Loucy (cell line): Measurements from ENCODE around the gene IL34.

Source experiments
- H2AFZ ChIP-seq: fragments of 200-600 bp; sonication (generic); 2 replicates; pipeline ENCODE4 v1.6.0; 2016; ENCODE audit warnings: antibody characterized with exemption, mild to moderate bottlenecking, low read length, moderate library complexity
- H3F3A ChIP-seq: fragments of 200-600 bp; 2 replicates; pipeline ENCODE4 v1.6.0; 2016; ENCODE audit warnings: antibody characterized with exemption, low read depth, mild to moderate bottlenecking
- H3K27me3 ChIP-seq: fragments of 200-600 bp; sonication (generic); 2 replicates; pipeline ENCODE4 v1.6.1; 2014; ENCODE audit warnings: low read length, mild to moderate bottlenecking; ENCODE audit not compliant: insufficient read depth, poor library complexity, severe bottlenecking
- H3K36me3 ChIP-seq: fragments of 200-600 bp; sonication (generic); 2 replicates; pipeline ENCODE4 v1.6.1; 2016; ENCODE audit warnings: low read length; ENCODE audit not compliant: insufficient read depth
- H3K4me1 ChIP-seq: fragments of 200-600 bp; sonication (generic); 2 replicates; pipeline ENCODE4 v1.5.1; 2014; ENCODE audit warnings: low read length, mild to moderate bottlenecking; ENCODE audit not compliant: insufficient read depth, poor library complexity, severe bottlenecking
- H3K4me2 ChIP-seq: fragments of 200-600 bp; sonication (generic); 2 replicates; pipeline ENCODE4 v1.6.0; 2014; ENCODE audit warnings: antibody characterized with exemption, low read length, low read depth, mild to moderate bottlenecking; ENCODE audit not compliant: poor library complexity, severe bottlenecking
- H3K4me3 ChIP-seq: fragments of 200-600 bp; sonication (generic); 2 replicates; pipeline ENCODE4 v1.5.1; 2014; ENCODE audit warnings: low read length, mild to moderate bottlenecking, mixed read lengths; ENCODE audit not compliant: poor library complexity, severe bottlenecking
- H3K79me2 ChIP-seq: fragments of 200-600 bp; sonication (generic); 2 replicates; pipeline ENCODE4 v1.6.1; 2014; ENCODE audit warnings: low read length; ENCODE audit not compliant: insufficient read depth
- H3K9ac ChIP-seq: fragments of 200-600 bp; sonication (generic); 2 replicates; pipeline ENCODE4 v1.6.0; 2014; ENCODE audit warnings: mild to moderate bottlenecking, low read depth, low read length, moderate library complexity; ENCODE audit not compliant: poor library complexity, severe bottlenecking
- H3K9me2 ChIP-seq: fragments of 200-600 bp; sonication (generic); replicated peaks from 2 replicates; pipeline ENCODE4 v1.6.1; 2016; ENCODE audit warnings: low read depth, low read length, mixed read lengths
- H3K9me3 ChIP-seq: fragments of 200-600 bp; sonication (generic); 2 replicates; pipeline ENCODE4 v1.6.1; 2014; ENCODE audit warnings: mild to moderate bottlenecking, antibody characterized with exemption, low read length, low read depth; ENCODE audit not compliant: insufficient read depth
- H4K20me1 ChIP-seq: fragments of 200-600 bp; sonication (generic); 2 replicates; pipeline ENCODE4 v1.6.0; 2014; ENCODE audit warnings: antibody characterized with exemption, low read length, mild to moderate bottlenecking; ENCODE audit not compliant: insufficient read depth, poor library complexity, severe bottlenecking
- EZH2phosphoT487 ChIP-seq: fragments of 200-600 bp; IDR thresholded peaks from 2 replicates; pipeline ENCODE4 v1.6.1; 2018; ENCODE audit warnings: antibody characterized with exemption, mild to moderate bottlenecking, moderate library complexity, borderline replicate concordance
- TF ChIP-seq, protein P1 (sequence below): fragments of 200-600 bp; sonication (generic); conservative IDR thresholded peaks from 2 replicates; pipeline ENCODE4 v1.5.1; 2014; ENCODE audit warnings: mild to moderate bottlenecking, antibody characterized with exemption, low read length

IL34 gene

DNA sequence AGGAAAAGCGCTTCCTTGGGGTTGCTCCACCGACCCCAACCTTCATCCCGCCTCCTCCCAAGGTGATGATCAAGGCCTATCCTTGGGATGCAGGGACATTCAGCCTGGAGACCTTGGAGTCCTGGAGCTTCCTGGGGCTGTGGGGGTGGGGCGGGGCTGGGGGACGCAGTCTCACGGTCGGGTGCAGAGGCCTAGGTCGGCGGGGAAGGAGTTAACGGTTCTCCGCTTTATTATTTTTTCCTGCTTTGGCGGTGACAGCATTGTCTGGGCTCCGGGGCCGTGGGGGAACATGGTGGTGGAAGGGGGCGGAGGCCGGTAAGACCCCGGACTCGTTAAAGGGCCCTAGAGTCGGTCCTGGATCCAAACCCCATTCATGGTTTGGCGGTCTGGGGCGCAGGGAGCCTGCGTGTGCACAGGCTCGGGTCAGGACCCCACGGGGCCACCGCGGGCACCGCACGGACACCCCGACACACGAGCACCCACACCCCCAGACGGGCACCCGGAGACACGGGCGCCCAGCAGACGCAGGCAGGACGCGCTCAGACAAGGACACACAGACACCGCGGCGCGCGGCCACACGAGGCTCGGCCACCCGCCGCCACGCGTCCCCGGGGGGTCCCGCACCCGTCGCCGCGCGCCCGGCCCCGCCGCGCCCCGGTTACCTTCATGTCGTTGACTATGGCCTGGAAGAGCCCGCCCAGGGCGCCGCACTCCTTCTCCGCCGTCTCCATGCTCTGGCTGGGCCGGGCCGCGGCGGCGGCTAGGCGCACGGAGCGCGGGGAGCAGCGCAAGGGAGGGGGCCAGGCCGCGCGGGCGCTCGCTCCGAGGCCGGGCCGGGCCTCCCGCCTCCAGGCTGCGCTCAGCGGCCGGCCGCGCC lies 38.9 kb downstream of the IL34 start:
- Histone ChIP-seq H3K4me2 (peak overlapping the region; percentile 80), H3K79me2 (peaks cover 18% of the 10 kb centered on the region; the same call in 1 of the 2 replicates), H3K9ac (peak overlapping the region; percentile 72), H3K4me3 (peak overlapping the region; percentile 75), H3K36me3 (no peaks in the 10 kb centered on the region), H3K9me3 (no peaks in the 10 kb centered on the region), H3K27me3 (no peaks in the 10 kb centered on the region), H3K9me2 (no peaks in the 10 kb centered on the region), H3K4me1 (peaks cover 27% of the 10 kb centered on the region), H3F3A (no peaks in the 10 kb centered on the region), H4K20me1 (peaks cover 6% of the 10 kb centered on the region), H2AFZ (peak overlapping the region; percentile 15; the same call in 1 of the 2 replicates)
- TF ChIP-seq EZH2phosphoT487, result no peak
- TF ChIP-seq, protein P1, sequence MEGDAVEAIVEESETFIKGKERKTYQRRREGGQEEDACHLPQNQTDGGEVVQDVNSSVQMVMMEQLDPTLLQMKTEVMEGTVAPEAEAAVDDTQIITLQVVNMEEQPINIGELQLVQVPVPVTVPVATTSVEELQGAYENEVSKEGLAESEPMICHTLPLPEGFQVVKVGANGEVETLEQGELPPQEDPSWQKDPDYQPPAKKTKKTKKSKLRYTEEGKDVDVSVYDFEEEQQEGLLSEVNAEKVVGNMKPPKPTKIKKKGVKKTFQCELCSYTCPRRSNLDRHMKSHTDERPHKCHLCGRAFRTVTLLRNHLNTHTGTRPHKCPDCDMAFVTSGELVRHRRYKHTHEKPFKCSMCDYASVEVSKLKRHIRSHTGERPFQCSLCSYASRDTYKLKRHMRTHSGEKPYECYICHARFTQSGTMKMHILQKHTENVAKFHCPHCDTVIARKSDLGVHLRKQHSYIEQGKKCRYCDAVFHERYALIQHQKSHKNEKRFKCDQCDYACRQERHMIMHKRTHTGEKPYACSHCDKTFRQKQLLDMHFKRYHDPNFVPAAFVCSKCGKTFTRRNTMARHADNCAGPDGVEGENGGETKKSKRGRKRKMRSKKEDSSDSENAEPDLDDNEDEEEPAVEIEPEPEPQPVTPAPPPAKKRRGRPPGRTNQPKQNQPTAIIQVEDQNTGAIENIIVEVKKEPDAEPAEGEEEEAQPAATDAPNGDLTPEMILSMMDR, result no peak

- H3K27me3 ChIP-seq, result no peaks in the 10 kb centered on the region
- H3K79me2 ChIP-seq, result peaks cover 18% of the 10 kb centered on the region; the same call in 1 of the 2 replicates
- no peaks in the 10 kb centered on the region for H3F3A ChIP-seq
- H3K9me3 ChIP-seq, result no peaks in the 10 kb centered on the region
- H2AFZ ChIP-seq, result peak within 1 kb of the TSS; percentile 15; the same call in 1 of the 2 replicates
- peaks cover 6% of the 10 kb centered on the region for H4K20me1 ChIP-seq
- H3K9ac ChIP-seq, result peak within 1 kb of the TSS; percentile 72
- H3K4me2 ChIP-seq, result peak within 1 kb of the TSS; percentile 80
- peak within 1 kb of the TSS; percentile 75 for H3K4me3 ChIP-seq
- no peaks in the 10 kb centered on the region for H3K36me3 ChIP-seq
- peaks cover 26% of the 10 kb centered on the region for H3K4me1 ChIP-seq
- no peaks in the 10 kb centered on the region for H3K9me2 ChIP-seq
- TF ChIP-seq, protein P1, result no peak
- TF ChIP-seq EZH2phosphoT487, result no peak
Measured at GRCh38 chr16:70685938-70686375, 39.6 kb downstream of the IL34 start, which contains the start of gene MTSS2. Gene MTSS2 (minus strand): TSS chr16:70686053. CDS start chr16:70685791, 262 bp downstream.

DNA sequence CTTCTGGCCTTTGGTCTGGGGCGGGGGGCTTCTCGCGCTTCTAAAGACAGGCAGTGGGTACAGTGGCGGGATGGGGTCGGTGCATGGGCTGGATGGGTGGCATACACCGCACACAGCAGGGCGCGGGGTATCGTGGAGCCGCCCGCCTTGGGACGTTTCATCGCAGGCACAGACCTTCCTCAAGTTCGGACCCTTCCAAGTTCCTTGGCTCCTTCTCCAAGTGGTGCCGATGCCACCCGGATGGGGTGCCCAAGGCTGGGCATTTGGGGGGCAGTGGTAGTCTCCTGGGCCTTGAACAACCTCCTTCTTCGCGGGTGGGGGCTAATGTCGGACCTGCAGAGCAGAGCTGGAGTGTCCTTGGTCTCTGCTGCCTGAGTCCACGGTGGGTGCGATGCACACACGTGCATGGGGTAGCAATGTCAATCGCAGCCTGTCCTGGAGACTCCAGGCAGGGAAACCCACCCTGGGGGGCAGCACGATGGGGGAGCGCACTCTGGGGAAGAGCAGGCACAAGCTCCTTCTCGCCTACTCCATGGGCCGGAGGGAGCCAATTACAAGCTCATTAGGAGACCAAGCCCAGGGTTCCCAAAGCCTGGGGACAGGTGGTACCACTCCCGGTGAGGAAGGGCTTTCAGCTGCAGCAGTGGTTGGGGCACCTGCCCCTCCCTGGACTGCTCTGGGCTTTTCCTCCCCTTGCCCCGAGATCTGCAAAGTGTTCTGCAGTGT lies 40.2 kb downstream of the IL34 start:
- no peak overlapping the region for H3K9ac ChIP-seq

More for the DNA sequence above, 40.2 kb downstream of the IL34 start:
- Histone ChIP-seq H2AFZ (no peak overlapping the region), H3F3A (no peaks in the 10 kb centered on the region), H3K27me3 (no peaks in the 10 kb centered on the region), H4K20me1 (peaks cover 6% of the 10 kb centered on the region), H3K9me2 (no peaks in the 10 kb centered on the region), H3K4me1 (peaks cover 20% of the 10 kb centered on the region), H3K4me3 (peak overlapping the region; percentile 49), H3K36me3 (no peaks in the 10 kb centered on the region), H3K79me2 (peaks cover 18% of the 10 kb centered on the region; the same call in 1 of the 2 replicates), H3K9me3 (no peaks in the 10 kb centered on the region), H3K4me2 (peak overlapping the region; percentile 21)
- TF ChIP-seq, protein P1, result no peak
- no peak for TF ChIP-seq EZH2phosphoT487
